Naive thymus-derived CD4-positive, alpha-beta T cell (primary cell): Measurements from ENCODE around the gene ITGB2. TPM values are rescaled to one million over a fixed set of nuclear protein-coding genes. Genes with fewer than 3 reads are reported as not detected.
A peak's percentile ranks its signal among the peaks of the same experiment; 100 is the strongest.

ENCODE experiments used
- ATAC-seq: fragments of 150-1000 bp; cut with Tn5 transposase; 2 replicates; pipeline ENCODE4 v1.10.0; 2021; ENCODE audit warnings: mild to moderate bottlenecking, moderate library complexity
- CTCF ChIA-PET: fragments of 350-600 bp; sonication (Branson Sonifier 250); formaldehyde crosslinking; loops from one replicate; lab custom pipeline; 2021; ENCODE audit warnings: antibody characterized with exemption; lab: Charles Lee
- POLR2A ChIA-PET: fragments of 350-600 bp; sonication (Branson Sonifier 250); formaldehyde crosslinking; loops from one replicate; lab custom pipeline; 2021; ENCODE audit warnings: antibody characterized with exemption, inconsistent platforms; lab: Charles Lee
- DNase-seq, 9 donors: peaks; one replicate each; pipeline versions ENCODE4 v3.0.0 to v3.0.0-alpha.2; 2020 to 2022; ENCODE audit warnings: mixed read lengths in 1 of 9
- H3K27ac ChIP-seq: one replicate; pipeline ENCODE4 v1.7.0; 2013; ENCODE audit warnings: mild to moderate bottlenecking, low read depth, low read length, moderate library complexity
- H3K27me3 ChIP-seq, 2 donors: one replicate each; pipeline ENCODE4 v1.7.0; 2013; ENCODE audit warnings: low read length in 2 of 2, mild to moderate bottlenecking in 2 of 2, moderate library complexity in 2 of 2; ENCODE audit not compliant: control insufficient read depth in 2 of 2, insufficient read depth in 2 of 2
- H3K36me3 ChIP-seq, 3 experiments: 1 replicate in 2 of 3; 2 replicates in 1 of 3; pipeline ENCODE4 v1.7.0; 2013; ENCODE audit warnings: low read length in 3 of 3, mild to moderate bottlenecking in 3 of 3, moderate library complexity in 1 of 3; ENCODE audit not compliant: insufficient read depth in 3 of 3, control insufficient read depth in 2 of 3
- H3K4me1 ChIP-seq, 2 donors: one replicate each; pipeline ENCODE4 v1.7.0; 2013; ENCODE audit warnings: low read length in 2 of 2, mild to moderate bottlenecking in 2 of 2, moderate library complexity in 1 of 2; ENCODE audit not compliant: control insufficient read depth in 2 of 2, insufficient read depth in 2 of 2
- H3K4me3 ChIP-seq: 2 replicates; pipeline ENCODE4 v1.7.0; 2013; ENCODE audit warnings: mild to moderate bottlenecking, low read length
- H3K9me3 ChIP-seq, 3 experiments: 1 replicate in 2 of 3; 2 replicates in 1 of 3; pipeline ENCODE4 v1.7.0; 2013; ENCODE audit warnings: low read length in 3 of 3; ENCODE audit not compliant: control insufficient read depth in 2 of 3
- H3K27ac Mint-ChIP-seq, 9 donors: one replicate each; pipeline ENCODE4 v1.8.0; 2020 to 2022; ENCODE audit warnings: mixed read lengths in 9 of 9, mild to moderate bottlenecking in 8 of 9, moderate library complexity in 5 of 9, inconsistent platforms in 2 of 9
- H3K27me3 Mint-ChIP-seq, 5 donors: one replicate each; pipeline ENCODE4 v1.8.0; 2021 to 2022; ENCODE audit warnings: mixed read lengths in 5 of 5, mild to moderate bottlenecking in 1 of 5
- H3K36me3 Mint-ChIP-seq, 5 donors: one replicate each; pipeline ENCODE4 v1.8.0; 2020 to 2022; ENCODE audit warnings: mixed read lengths in 5 of 5, mild to moderate bottlenecking in 3 of 5, inconsistent platforms in 1 of 5
- H3K4me1 Mint-ChIP-seq, 7 donors: one replicate each; pipeline ENCODE4 v1.8.0; 2020 to 2022; ENCODE audit warnings: mixed read lengths in 7 of 7, mild to moderate bottlenecking in 3 of 7, inconsistent platforms in 1 of 7
- H3K4me3 Mint-ChIP-seq, 10 donors: one replicate each; pipeline ENCODE4 v1.8.0; 2020 to 2022; ENCODE audit warnings: mild to moderate bottlenecking in 10 of 10, mixed read lengths in 10 of 10, moderate library complexity in 6 of 10, inconsistent platforms in 2 of 10
- H3K9me3 Mint-ChIP-seq, 11 donors: one replicate each; pipeline ENCODE4 v1.8.0; 2020 to 2022; ENCODE audit warnings: mixed read lengths in 11 of 11, mild to moderate bottlenecking in 4 of 11, inconsistent platforms in 1 of 11, moderate library complexity in 1 of 11
- intact Hi-C, 2 donors: fragments of 100-400 bp; cut with micrococcal nuclease; formaldehyde crosslinking; loops; one replicate each; pipeline ENCODE4 v1.15.1; 2023
- polyA plus RNA-seq, 2 donors: library from polyadenylated mRNA; unstranded; fragments of 300-500 nt; fragmentation: Illumina TruSeq; gene quantifications; one replicate each; pipeline ENCODE4 v1.2.3, GENCODE V29; 2021
- total RNA-seq, 6 experiments: library from RNA in 5 of 6; stranded (reverse) in 5 of 6; gene quantifications; 1 replicate in 5 of 6; 2 replicates in 1 of 6; pipeline ENCODE4 v1.2.3 and lab custom pipeline; 2021 to 2026

ITGB2 gene
- total and polyA plus RNA-seq, 7 experiments from 2014 or later, result 280 to 877 (median 459) TPM

DNA sequence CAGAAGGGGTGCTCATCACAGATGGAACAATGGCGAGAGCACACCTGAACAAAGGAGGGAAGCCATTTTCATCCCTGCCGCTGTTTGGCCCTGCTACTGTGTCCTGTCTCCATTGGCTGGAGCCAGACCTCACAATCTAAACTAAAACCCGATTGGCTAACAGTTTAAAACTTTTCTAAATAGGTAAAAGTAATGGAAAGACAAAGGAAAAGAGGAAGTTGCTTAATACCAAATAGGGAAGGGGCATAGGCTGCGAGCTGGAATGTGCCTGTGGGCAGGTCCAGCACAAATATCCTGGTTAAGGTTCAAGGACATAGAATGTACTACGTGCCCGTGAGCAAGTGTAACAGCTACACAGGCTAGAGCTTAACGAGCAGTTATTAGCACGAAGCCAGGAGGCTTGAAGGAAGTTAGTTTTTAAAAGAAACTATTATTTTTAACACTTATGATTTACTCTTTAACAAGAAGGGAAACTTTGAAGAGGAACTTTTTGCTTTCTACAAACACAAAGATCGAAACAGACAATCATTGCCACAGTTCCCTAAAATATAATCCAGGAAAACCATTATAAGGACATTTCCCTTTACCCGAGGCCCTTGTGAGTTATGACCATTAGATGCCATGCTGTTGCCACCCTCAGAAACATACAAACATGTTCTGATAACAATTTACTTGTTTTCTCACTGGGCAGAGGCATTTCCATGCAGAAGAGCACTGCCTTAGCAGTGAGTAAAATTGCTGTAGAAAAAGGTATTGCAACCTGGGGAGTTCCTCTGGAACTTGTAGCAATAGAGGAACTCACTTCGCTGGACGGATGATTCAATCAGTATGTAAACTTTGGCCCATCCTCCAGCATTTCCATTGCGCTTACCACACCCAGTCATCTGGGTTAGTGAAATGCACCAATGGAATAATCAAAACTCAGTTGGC is 42.4 kb downstream of the ITGB2 start:
- no peaks in the 10 kb centered on the region for H3K9me3 ChIP-seq
- Mint-ChIP-seq H3K4me1 (peaks cover 24 to 48% (median 41%) of the 10 kb centered on the region in 7 donors), H3K9me3 (peaks cover 0 to 3% (median 0%) of the 10 kb centered on the region in 11 donors), H3K4me3 (no peak overlapping the region), H3K27ac (peak overlapping the region in 2 of 9 donors; percentile 51 to 74), H3K27me3 (no peaks in the 10 kb centered on the region), H3K36me3 (peaks cover 0 to 1% (median 0%) of the 10 kb centered on the region in 5 donors)
- H3K27me3 ChIP-seq, result no peaks in the 10 kb centered on the region
- intact Hi-C loops, result loop anchor here in 1 of 2 donors (10.0 kb wide), 1 partner anchor 1904 kb away; the partner anchor contains the start of gene PKNOX1
- DNase-seq, result no peak
- ChIA-PET CTCF (interaction anchor here (1.3 to 1.5 kb wide), 2 partner anchors 54 to 77 kb away, joined by 4 to 5 read pairs; partner anchors contain the start of gene UBE2G2), POLR2A (interaction anchor here (0.7 to 1.6 kb wide), 4 partner anchors 14 to 35 kb away, joined by 3 to 4 read pairs (median 3); no protein-coding TSS in a partner anchor)
- no peak for ATAC-seq
- H3K36me3 ChIP-seq, result no peaks in the 10 kb centered on the region
- H3K4me1 ChIP-seq, result peaks cover 8 to 28% of the 10 kb centered on the region in 2 donors
- H3K27ac ChIP-seq, result no peak overlapping the region
- no peak overlapping the region for H3K4me3 ChIP-seq

DNA sequence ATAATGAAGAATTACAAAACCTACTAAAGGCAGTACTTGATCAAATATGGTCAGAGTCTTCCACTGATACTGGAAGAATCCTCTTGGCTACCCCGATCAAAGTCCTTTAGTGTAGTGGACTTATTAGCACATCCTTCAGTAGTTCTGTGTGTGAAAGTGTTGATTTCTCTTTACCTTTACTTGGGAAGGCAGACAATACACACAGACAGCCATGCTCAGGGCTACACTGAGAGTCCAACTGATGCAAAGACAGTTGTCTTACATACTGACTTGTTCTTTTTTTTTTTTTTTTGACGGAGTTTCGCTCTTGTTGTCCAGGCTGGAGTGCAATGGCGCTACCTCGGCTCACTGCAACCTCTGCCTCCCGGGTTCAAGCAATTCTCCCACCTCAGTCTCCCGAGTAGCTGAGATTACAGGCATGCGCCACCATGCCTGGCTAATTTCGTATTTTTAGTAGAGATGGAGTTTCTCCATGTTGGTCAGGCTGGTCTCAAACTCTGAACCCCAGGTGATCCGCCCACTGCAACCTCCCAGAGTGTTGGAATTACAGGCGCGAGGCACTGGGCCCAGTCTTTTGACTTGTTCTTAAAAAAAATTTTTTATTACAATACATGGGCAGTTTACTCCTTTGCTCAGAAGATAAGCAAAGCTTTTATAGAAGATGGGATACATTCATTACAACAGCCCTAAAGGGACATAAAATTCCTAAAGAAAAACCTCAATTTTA is 43.7 kb downstream of the ITGB2 start:
- peaks cover 0 to 3% (median 0%) of the 10 kb centered on the region in 5 donors for H3K36me3 Mint-ChIP-seq
- DNase-seq, result no peak
- H3K27me3 Mint-ChIP-seq, result no peaks in the 10 kb centered on the region
- no peak overlapping the region for H3K4me3 Mint-ChIP-seq
- Histone ChIP-seq H3K27me3 (no peaks in the 10 kb centered on the region), H3K4me1 (peaks cover 14 to 26% of the 10 kb centered on the region in 2 donors), H3K4me3 (no peak overlapping the region), H3K36me3 (peaks cover 0 to 6% (median 0%) of the 10 kb centered on the region in 3 experiments), H3K9me3 (no peaks in the 10 kb centered on the region), H3K27ac (no peak overlapping the region)
- peaks cover 24 to 43% (median 39%) of the 10 kb centered on the region in 7 donors for H3K4me1 Mint-ChIP-seq
- ChIA-PET POLR2A (interaction anchor here (0.7 to 5.5 kb wide), 11 partner anchors 15 to 76 kb away, joined by 3 to 52 read pairs (median 4); partner anchors contain the start of genes SUMO3 and UBE2G2), CTCF (interaction anchor here (0.6 to 6.2 kb wide), 4 partner anchors 55 to 484 kb away, joined by 3 to 56 read pairs (median 4); partner anchors contain the start of gene UBE2G2)
- H3K27ac Mint-ChIP-seq, result peak overlapping the region in 1 of 9 donors; percentile 9
- intact Hi-C loops, result loop anchor here in 1 of 2 donors (10.0 kb wide), 1 partner anchor 1902 kb away; the partner anchor contains the start of gene PKNOX1
- no peak for ATAC-seq
- H3K9me3 Mint-ChIP-seq, result peaks cover 0 to 3% (median 0%) of the 10 kb centered on the region in 11 donors

DNA sequence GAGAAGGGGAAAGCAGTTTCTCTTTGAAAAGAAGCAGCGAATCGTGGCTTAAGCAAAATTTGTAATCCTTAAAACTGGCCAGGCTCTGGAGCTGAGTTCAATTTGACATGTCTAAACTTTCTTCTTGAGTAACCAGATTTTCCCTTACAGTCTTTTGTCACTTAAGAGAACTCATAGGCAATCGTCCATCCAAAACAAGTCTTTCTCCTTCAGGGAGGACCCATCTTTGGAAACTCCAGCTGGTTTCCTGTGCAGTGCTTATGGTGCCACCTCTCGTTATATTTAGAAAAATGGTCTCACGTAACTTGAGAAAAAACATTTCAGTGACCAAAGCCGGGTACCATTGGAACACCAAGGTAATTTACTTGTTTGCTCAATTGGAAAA is 45.4 kb downstream of the ITGB2 start:
- Histone ChIP-seq H3K9me3 (no peaks in the 10 kb centered on the region), H3K27ac (peak overlapping the region; percentile 81), H3K27me3 (no peaks in the 10 kb centered on the region), H3K4me1 (peaks cover 26 to 31% of the 10 kb centered on the region in 2 donors), H3K36me3 (peaks cover 0 to 6% (median 0%) of the 10 kb centered on the region in 3 experiments), H3K4me3 (peak overlapping the region; percentile 71)
- DNase-seq (peak in 4 of 9 donors; percentile 35 to 54 (median 39)), ATAC-seq (no peak)
- Mint-ChIP-seq H3K9me3 (no peaks in the 10 kb centered on the region), H3K36me3 (peaks cover 0 to 5% (median 0%) of the 10 kb centered on the region in 5 donors), H3K4me3 (peak overlapping the region; percentile 86 to 97 (median 92)), H3K27me3 (no peaks in the 10 kb centered on the region), H3K4me1 (peaks cover 25 to 43% (median 39%) of the 10 kb centered on the region in 7 donors), H3K27ac (peak overlapping the region; percentile 84 to 97 (median 92))
- ChIA-PET POLR2A (interaction anchor here (0.7 to 5.5 kb wide), 9 partner anchors 29 to 74 kb away, joined by 3 to 52 read pairs (median 7); partner anchors contain the start of genes SUMO3 and UBE2G2), CTCF (interaction anchor here (0.7 to 6.2 kb wide), 10 partner anchors 9 to 365 kb away, joined by 3 to 56 read pairs (median 4); partner anchors contain the start of gene UBE2G2)
- intact Hi-C loops, result loop anchor here (1.0 to 10.0 kb wide), 8 partner anchors 10 to 1901 kb away; partner anchors contain the start of genes UBE2G2 (in 2 of the 2) and PKNOX1 (in 1 of the 2)

DNA sequence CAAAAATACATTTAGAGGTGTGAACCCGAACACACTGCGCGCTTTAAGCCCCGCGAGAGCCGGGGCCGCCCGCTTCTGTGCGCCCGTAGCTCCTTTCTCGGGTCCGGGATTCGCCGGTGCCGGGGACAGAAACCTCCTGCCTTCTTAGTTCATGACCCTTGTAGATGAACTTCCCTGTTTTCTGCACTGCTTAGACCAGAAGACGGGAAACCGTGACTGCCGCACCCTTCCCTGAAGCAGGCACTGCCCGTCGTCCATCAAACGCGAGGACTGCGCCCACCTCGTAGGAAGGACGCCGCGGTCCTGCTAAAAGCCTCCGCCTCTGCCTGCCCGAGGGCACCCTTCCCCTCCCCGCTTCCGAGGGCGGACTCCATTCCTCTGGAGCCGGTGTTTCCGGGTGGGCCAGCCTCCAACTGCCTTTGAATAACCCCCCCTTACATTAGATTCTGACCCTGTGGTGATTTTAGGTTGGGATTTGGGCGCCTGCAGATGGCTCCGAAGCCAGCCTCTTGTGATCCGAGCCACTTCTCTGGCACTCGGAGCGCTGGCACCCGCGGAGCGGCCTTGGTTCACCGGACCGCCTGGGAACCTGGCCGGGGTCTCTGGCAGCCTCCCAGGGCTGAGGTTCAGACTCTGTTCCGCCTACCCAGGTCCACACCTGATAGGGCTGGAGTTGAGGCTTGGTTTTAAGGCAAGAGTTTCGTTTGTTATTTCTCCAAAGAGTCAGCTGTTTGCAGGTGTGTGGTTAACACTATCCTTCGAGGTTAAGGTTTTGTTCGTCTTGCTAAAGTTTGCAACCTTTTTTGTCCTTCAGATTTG is 46.0 kb downstream of the ITGB2 start:
- H3K4me3 ChIP-seq, result peak overlapping the region; percentile 71
- Mint-ChIP-seq H3K27ac (peak overlapping the region; percentile 84 to 97 (median 92)), H3K36me3 (peaks cover 0 to 4% (median 0%) of the 10 kb centered on the region in 5 donors), H3K4me3 (peak overlapping the region; percentile 86 to 97 (median 92)), H3K4me1 (peaks cover 25 to 46% (median 40%) of the 10 kb centered on the region in 7 donors), H3K27me3 (no peaks in the 10 kb centered on the region), H3K9me3 (no peaks in the 10 kb centered on the region)
- H3K27ac ChIP-seq, result peak overlapping the region; percentile 81
- no peaks in the 10 kb centered on the region for H3K9me3 ChIP-seq
- ATAC-seq (peak; percentile 5), DNase-seq (peak in 4 of 9 donors; percentile 43 to 52 (median 47))
- H3K36me3 ChIP-seq, result peaks cover 0 to 6% (median 0%) of the 10 kb centered on the region in 3 experiments
- intact Hi-C loops, result loop anchor here (1.0 to 10.0 kb wide), 12 partner anchors 9 to 1900 kb away; partner anchors contain the start of genes UBE2G2 (in 2 of the 2) and PKNOX1 (in 1 of the 2)
- ChIA-PET POLR2A (interaction anchor here (0.7 to 5.5 kb wide), 21 partner anchors 11 to 94 kb away, joined by 3 to 52 read pairs (median 6); partner anchors contain the start of genes SLX9, SUMO3 and UBE2G2), CTCF (interaction anchor here (0.6 to 6.2 kb wide), 11 partner anchors 18 to 364 kb away, joined by 3 to 56 read pairs (median 3); partner anchors contain the start of gene UBE2G2)
- peaks cover 26 to 35% of the 10 kb centered on the region in 2 donors for H3K4me1 ChIP-seq
- H3K27me3 ChIP-seq, result no peaks in the 10 kb centered on the region

DNA sequence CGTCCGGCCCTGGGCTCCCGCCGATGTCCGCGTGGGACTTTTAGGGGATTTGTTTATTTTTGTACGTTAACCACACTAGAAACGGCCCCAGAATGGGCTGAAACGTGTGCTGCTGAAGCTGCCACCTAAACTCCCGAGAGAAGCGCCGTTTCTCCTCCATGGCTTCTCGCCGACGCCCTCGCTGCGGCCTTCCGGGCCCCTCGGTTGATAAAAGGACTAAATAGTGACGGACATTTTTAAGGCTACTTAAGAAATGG is 46.5 kb downstream of the ITGB2 start:
- DNase-seq (no peak), ATAC-seq (no peak)
- peaks cover 25 to 50% (median 42%) of the 10 kb centered on the region in 7 donors for H3K4me1 Mint-ChIP-seq
- intact Hi-C loops, result loop anchor here (1.0 to 10.0 kb wide), 7 partner anchors 41 to 1899 kb away; partner anchors contain the start of gene PKNOX1 (in 1 of the 2)
- H3K27me3 ChIP-seq, result no peaks in the 10 kb centered on the region
- H3K4me3 Mint-ChIP-seq, result peak overlapping the region; percentile 86 to 97 (median 92)
- CTCF ChIA-PET, result interaction anchor here (0.6 to 6.2 kb wide), 3 partner anchors 53 to 252 kb away, joined by 3 to 56 read pairs (median 3); partner anchors contain the start of gene UBE2G2
- H3K27me3 Mint-ChIP-seq, result no peaks in the 10 kb centered on the region
- peak overlapping the region; percentile 81 for H3K27ac ChIP-seq
- peaks cover 0 to 4% (median 0%) of the 10 kb centered on the region in 5 donors for H3K36me3 Mint-ChIP-seq
- H3K36me3 ChIP-seq, result peaks cover 0 to 6% (median 0%) of the 10 kb centered on the region in 3 experiments
- no peaks in the 10 kb centered on the region for H3K9me3 ChIP-seq
- H3K4me3 ChIP-seq, result peak overlapping the region; percentile 71
- peak overlapping the region; percentile 84 to 97 (median 92) for H3K27ac Mint-ChIP-seq
- H3K9me3 Mint-ChIP-seq, result no peaks in the 10 kb centered on the region
- peaks cover 28 to 40% of the 10 kb centered on the region in 2 donors for H3K4me1 ChIP-seq
- POLR2A ChIA-PET, result interaction anchor here (0.7 to 5.5 kb wide), 21 partner anchors 10 to 202 kb away, joined by 3 to 52 read pairs (median 6); partner anchors contain the start of genes SLX9, SUMO3 and UBE2G2
